Natural killer cell (primary cell): ENCODE results near the gene PLEKHG4. TPM values are rescaled to one million over a fixed set of nuclear protein-coding genes. Genes with fewer than 3 reads are reported as not detected.

Experiments used
- ATAC-seq, 3 donors: fragments of 150-1000 bp in 2 of 3; fragments of 200-7000 bp in 1 of 3; cut with Tn5 transposase; 1 replicate in 1 of 3; 2 replicates in 2 of 3; pipeline ENCODE4 v1.10.0; 2021; ENCODE audit warnings: mild to moderate bottlenecking in 2 of 3, moderate library complexity in 2 of 3
- DNase-seq, 2 donors: peaks; one replicate each; pipeline versions ENCODE4 v3.0.0 to v3.0.0-alpha.2; 2013 to 2021; ENCODE audit warnings: mixed read lengths in 1 of 2
- H3K27ac ChIP-seq: one replicate; pipeline ENCODE4 v1.5.1; 2013; ENCODE audit warnings: mild to moderate bottlenecking, low read length
- H3K27me3 ChIP-seq: one replicate; pipeline ENCODE4 v1.6.1; 2013; ENCODE audit warnings: low read length; ENCODE audit not compliant: control insufficient read depth, insufficient read depth
- H3K36me3 ChIP-seq: one replicate; pipeline ENCODE4 v1.6.1; 2013; ENCODE audit warnings: low read length; ENCODE audit not compliant: control insufficient read depth, insufficient read depth
- H3K4me1 ChIP-seq: one replicate; pipeline ENCODE4 v1.6.1; 2013; ENCODE audit warnings: low read length; ENCODE audit not compliant: control insufficient read depth, insufficient read depth
- H3K4me3 ChIP-seq: one replicate; pipeline ENCODE4 v1.5.1; 2013; ENCODE audit warnings: low read length
- H3K9me3 ChIP-seq: one replicate; pipeline ENCODE4 v1.6.1; 2013; ENCODE audit warnings: low read length; ENCODE audit not compliant: control insufficient read depth, insufficient read depth
- H3K27ac Mint-ChIP-seq, 2 donors: one replicate each; pipeline ENCODE4 v1.8.0; 2022; ENCODE audit warnings: mild to moderate bottlenecking in 2 of 2, mixed read lengths in 2 of 2, moderate library complexity in 1 of 2
- H3K27me3 Mint-ChIP-seq, 2 donors: one replicate each; pipeline ENCODE4 v1.8.0; 2022; ENCODE audit warnings: low read depth in 2 of 2, mixed read lengths in 2 of 2
- H3K36me3 Mint-ChIP-seq: one replicate; pipeline ENCODE4 v1.8.0; 2022; ENCODE audit warnings: mixed read lengths
- H3K4me1 Mint-ChIP-seq, 2 donors: one replicate each; pipeline ENCODE4 v1.8.0; 2022; ENCODE audit warnings: mixed read lengths in 2 of 2
- H3K4me3 Mint-ChIP-seq: one replicate; pipeline ENCODE4 v1.8.0; 2022; ENCODE audit warnings: mild to moderate bottlenecking, moderate library complexity, mixed read lengths
- H3K9me3 Mint-ChIP-seq, 2 donors: one replicate each; pipeline ENCODE4 v1.8.0; 2022; ENCODE audit warnings: mixed read lengths in 2 of 2
- WGBS: methylation state at CpG from one replicate; pipeline ENCODE4 v1.1.7; 2013; ENCODE audit warnings: missing lambda C conversion rate; ENCODE audit not compliant: insufficient coverage; 5-methylcytosine and 5-hydroxymethylcytosine counted together
- intact Hi-C: fragments of 100-400 bp; cut with micrococcal nuclease; formaldehyde crosslinking; loops from one replicate; pipeline ENCODE4 v1.14.2; 2022
- total RNA-seq, 4 donors: library from RNA; stranded (reverse); fragments of 120-200 nt in 1 of 4; gene quantifications; one replicate each; pipeline versions ENCODE4 v1.2.3 to v1.2.4, GENCODE V29; 2013 to 2022
- TF ChIP-seq, protein P1 (sequence below): fragments of 200-600 bp; IDR thresholded peaks from one replicate; pipeline ENCODE4 v1.8.0; 2022; ENCODE audit warnings: antibody characterized with exemption

The PLEKHG4 gene
- total RNA-seq, 3 donors from 2014 or later (not counting 1 experiment from before 2014, with no cell fraction given), result 6.8 to 14.7 (median 8.5) TPM

DNA sequence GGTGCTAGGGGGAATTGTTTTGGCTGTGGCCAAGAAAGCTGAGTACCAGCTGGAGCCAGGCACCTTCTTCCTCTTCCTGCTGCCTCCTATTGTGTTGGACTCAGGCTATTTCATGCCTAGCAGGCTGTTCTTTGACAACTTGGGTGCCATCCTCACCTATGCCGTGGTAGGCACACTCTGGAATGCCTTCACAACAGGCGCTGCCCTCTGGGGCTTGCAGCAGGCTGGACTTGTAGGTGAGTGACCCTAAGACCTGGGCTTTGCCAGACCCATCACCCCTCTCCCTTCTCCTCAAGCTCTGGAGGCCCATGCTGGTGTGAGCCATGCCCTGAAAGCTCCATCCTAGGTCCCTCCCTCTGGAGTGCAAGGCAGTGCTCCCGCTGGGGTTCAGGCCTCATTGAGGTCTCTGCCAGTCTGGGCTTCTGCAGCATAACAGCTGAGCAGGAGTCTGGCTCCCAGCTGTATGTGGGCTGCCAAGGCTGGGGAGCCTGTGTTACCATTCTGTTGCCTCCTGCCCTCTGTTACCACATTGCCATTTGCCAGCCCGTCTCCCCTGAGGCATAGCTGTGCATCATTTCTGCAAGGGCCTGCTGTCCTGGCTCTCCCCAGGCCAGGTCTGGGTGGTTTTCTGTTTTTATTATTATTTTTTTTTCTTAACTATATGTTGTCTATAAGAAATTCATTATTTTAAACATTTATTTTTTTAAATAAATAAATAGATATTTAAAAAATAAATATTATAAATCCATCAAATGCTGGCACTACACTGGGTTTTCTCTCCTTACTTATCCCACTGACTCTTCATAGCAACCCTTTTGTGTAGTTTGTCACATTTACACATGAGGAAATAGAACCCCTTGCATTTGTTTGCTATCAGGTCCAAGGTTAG lies 26.5 kb upstream of the PLEKHG4 start:
- Mint-ChIP-seq H3K4me3 (no peak overlapping the region), H3K36me3 (no peaks in the 10 kb centered on the region), H3K9me3 (no peaks in the 10 kb centered on the region), H3K4me1 (peaks cover 5 to 17% of the 10 kb centered on the region in 2 donors), H3K27me3 (peaks cover 18 to 33% of the 10 kb centered on the region in 2 donors), H3K27ac (no peak overlapping the region)
- no peak for DNase-seq
- TF ChIP-seq, protein P1, sequence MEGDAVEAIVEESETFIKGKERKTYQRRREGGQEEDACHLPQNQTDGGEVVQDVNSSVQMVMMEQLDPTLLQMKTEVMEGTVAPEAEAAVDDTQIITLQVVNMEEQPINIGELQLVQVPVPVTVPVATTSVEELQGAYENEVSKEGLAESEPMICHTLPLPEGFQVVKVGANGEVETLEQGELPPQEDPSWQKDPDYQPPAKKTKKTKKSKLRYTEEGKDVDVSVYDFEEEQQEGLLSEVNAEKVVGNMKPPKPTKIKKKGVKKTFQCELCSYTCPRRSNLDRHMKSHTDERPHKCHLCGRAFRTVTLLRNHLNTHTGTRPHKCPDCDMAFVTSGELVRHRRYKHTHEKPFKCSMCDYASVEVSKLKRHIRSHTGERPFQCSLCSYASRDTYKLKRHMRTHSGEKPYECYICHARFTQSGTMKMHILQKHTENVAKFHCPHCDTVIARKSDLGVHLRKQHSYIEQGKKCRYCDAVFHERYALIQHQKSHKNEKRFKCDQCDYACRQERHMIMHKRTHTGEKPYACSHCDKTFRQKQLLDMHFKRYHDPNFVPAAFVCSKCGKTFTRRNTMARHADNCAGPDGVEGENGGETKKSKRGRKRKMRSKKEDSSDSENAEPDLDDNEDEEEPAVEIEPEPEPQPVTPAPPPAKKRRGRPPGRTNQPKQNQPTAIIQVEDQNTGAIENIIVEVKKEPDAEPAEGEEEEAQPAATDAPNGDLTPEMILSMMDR, result no peak
- Histone ChIP-seq H3K9me3 (no peaks in the 10 kb centered on the region), H3K4me3 (no peak overlapping the region), H3K36me3 (no peaks in the 10 kb centered on the region), H3K4me1 (peaks cover 16% of the 10 kb centered on the region), H3K27ac (no peak overlapping the region), H3K27me3 (peaks cover 17% of the 10 kb centered on the region)
- intact Hi-C loops, result no loop called here
- WGBS, result 95% methylated on average over 4 of the region's 4 CpGs
- ATAC-seq, result no peak

DNA sequence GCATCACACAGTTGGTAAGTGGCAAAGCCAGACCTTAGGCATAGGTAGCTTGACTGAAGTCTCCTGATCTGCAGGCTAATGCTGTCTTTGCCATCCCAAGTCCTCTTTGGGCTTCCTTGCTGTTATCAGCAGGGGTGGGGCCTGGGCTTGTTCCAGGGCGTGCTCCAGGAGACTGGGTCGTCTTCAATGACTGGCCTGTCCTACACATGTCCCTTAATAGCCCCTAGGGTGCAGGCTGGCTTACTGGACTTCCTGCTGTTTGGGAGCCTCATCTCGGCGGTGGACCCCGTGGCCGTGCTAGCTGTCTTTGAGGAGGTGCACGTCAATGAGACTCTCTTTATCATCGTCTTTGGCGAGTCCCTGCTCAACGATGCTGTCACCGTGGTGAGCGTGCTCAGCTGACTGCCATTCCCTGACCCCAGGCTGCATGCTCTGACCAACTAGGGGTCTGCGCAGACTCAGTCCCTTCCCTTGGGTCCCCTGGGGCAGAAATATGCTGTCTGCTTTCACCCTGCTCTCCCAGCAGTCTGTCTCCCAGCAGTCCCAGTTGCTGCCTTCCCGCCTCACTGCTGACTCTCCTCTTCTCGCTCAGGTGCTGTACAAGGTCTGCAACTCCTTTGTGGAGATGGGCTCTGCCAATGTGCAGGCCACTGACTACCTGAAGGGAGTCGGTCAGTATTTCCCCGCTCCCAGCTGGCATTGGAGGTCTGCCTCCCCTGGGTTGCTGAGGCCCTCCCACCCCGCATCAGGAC lies 24.4 kb upstream of the PLEKHG4 start:
- Histone ChIP-seq H3K4me3 (no peak overlapping the region), H3K9me3 (no peaks in the 10 kb centered on the region), H3K36me3 (no peaks in the 10 kb centered on the region), H3K4me1 (no peaks in the 10 kb centered on the region), H3K27ac (no peak overlapping the region), H3K27me3 (peaks cover 7% of the 10 kb centered on the region)
- Mint-ChIP-seq H3K9me3 (no peaks in the 10 kb centered on the region), H3K4me1 (no peaks in the 10 kb centered on the region), H3K27me3 (peaks cover 10 to 20% of the 10 kb centered on the region in 2 donors), H3K36me3 (no peaks in the 10 kb centered on the region), H3K27ac (no peak overlapping the region), H3K4me3 (no peak overlapping the region)
- ATAC-seq (no peak), DNase-seq (no peak)
- WGBS, result 94% methylated on average over 18 of the region's 18 CpGs
- TF ChIP-seq, protein P1, result no peak
- intact Hi-C loops, result no loop called here

DNA sequence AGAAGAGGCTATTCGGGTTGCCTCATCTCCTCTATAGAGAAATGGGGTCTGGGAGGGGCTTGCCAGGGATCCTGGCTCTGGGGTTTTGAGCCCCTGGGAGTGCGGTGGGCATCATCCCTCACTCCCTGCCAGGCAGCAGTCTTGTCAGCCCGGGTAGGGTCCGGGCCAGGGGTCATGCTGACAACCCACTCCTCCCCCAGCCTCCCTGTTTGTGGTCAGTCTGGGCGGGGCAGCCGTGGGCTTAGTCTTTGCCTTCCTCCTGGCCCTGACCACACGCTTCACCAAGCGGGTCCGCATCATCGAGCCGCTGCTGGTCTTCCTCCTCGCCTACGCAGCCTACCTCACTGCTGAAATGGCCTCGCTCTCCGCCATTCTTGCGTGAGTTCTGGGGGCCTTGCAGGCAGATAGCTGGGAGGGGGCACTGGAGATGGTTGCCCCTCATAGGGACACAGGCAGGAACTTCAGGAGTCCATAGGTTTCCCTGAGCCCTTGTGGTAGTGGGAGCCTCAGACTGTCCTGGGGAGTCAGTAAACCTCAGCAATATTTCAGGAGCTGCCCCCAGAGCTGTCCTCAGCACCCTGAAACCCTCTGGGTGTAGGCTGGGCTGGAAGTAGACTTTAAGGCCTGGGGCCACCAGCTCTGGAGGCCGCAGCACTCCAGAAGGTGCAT lies 23.6 kb upstream of the PLEKHG4 start:
- ATAC-seq (no peak), DNase-seq (no peak)
- H3K27me3 Mint-ChIP-seq, result peaks cover 3 to 14% of the 10 kb centered on the region in 2 donors
- H3K4me1 Mint-ChIP-seq, result no peaks in the 10 kb centered on the region
- H3K4me1 ChIP-seq, result no peaks in the 10 kb centered on the region
- no peaks in the 10 kb centered on the region for H3K36me3 Mint-ChIP-seq
- no peak overlapping the region for H3K4me3 ChIP-seq
- no peaks in the 10 kb centered on the region for H3K9me3 Mint-ChIP-seq
- 88% methylated on average over 17 of the region's 17 CpGs for WGBS
- intact Hi-C loops, result no loop called here
- no peaks in the 10 kb centered on the region for H3K9me3 ChIP-seq
- no peak overlapping the region for H3K27ac ChIP-seq
- no peaks in the 10 kb centered on the region for H3K36me3 ChIP-seq
- no peak overlapping the region for H3K4me3 Mint-ChIP-seq
- no peak overlapping the region for H3K27ac Mint-ChIP-seq
- H3K27me3 ChIP-seq, result no peaks in the 10 kb centered on the region
- TF ChIP-seq, protein P1, result no peak
